A549 (cell line): ENCODE data around the gene CDCA3. TPM values are rescaled to one million over a fixed set of nuclear protein-coding genes. Genes with fewer than 3 reads are reported as not detected.

ENCODE experiments used
- ATAC-seq, 2 experiments: fragments of 200-7000 bp in 1 of 2; fragments of >200 bp in 1 of 2; cut with Nextera tagmentation in 1 of 2; cut with Tn5 transposase in 1 of 2; 3 replicates each; pipeline versions ENCODE4 v1.8.0 to v1.9.1; 2018 to 2020; ENCODE audit warnings: mild to moderate bottlenecking in 1 of 2, moderate library complexity in 1 of 2
- CTCF ChIA-PET: fragments of 300-600 bp; sonication (Branson Sonifier 250); formaldehyde crosslinking; extraction: SDS; loops from one replicate; lab custom pipeline; 2021; ENCODE audit warnings: antibody characterized with exemption, inconsistent platforms; lab: Yijun Ruan, JAX
- POLR2A ChIA-PET: fragments of 350-600 bp; formaldehyde crosslinking; extraction: SDS; loops from one replicate; lab custom pipeline; 2021; ENCODE audit warnings: antibody characterized with exemption, inconsistent platforms; lab: Yijun Ruan, JAX
- DNase-seq, 2 experiments: peaks; one replicate each; pipeline versions ENCODE4 v3.0.0 to v3.0.0-alpha.2; 2011 to 2016; ENCODE audit warnings: low read depth in 1 of 2, low spot score in 1 of 2
- FAIRE-seq: peaks from 2 replicates; lab custom pipeline; 2011; peaks lifted over from hg19 to GRCh38; lab: Jason Lieb, UNC
- H3K27ac ChIP-seq, 2 experiments: fragments of >200 bp; sonication (Bioruptor Twin); formaldehyde crosslinking; 3 replicates each; pipeline ENCODE4 v1.5.1; 2016 to 2017
- H3K4me1 ChIP-seq: fragments of >200 bp; sonication (Bioruptor Twin); formaldehyde crosslinking; 3 replicates; pipeline ENCODE4 v1.6.1; 2016
- H3K4me2 ChIP-seq: fragments of >200 bp; sonication (Bioruptor Twin); formaldehyde crosslinking; 3 replicates; pipeline ENCODE4 v1.6.1; 2016
- H3K4me3 ChIP-seq: fragments of >200 bp; sonication (Bioruptor Twin); formaldehyde crosslinking; 3 replicates; pipeline ENCODE4 v1.5.1; 2016
- H3K9me3 ChIP-seq: fragments of >200 bp; sonication (Bioruptor Twin); formaldehyde crosslinking; 3 replicates; pipeline ENCODE4 v1.6.1; 2016
- ATOH8 ChIP-seq: fragments of 250-450 bp; sonication (Bioruptor Pico); IDR thresholded peaks from 2 replicates; pipeline ENCODE4 v1.5.0; 2020; ENCODE audit warnings: low read depth, mild to moderate bottlenecking, moderate library complexity
- ELK1 ChIP-seq: fragments of 150-350 bp; IDR thresholded peaks from 2 replicates; pipeline ENCODE4 v1.6.1; 2014; ENCODE audit warnings: low read depth, mild to moderate bottlenecking, low read length
- FOSB ChIP-seq: fragments of 250-450 bp; sonication (Bioruptor Pico); IDR thresholded peaks from 2 replicates; pipeline ENCODE4 v1.5.0; 2020; ENCODE audit warnings: mild to moderate bottlenecking, moderate library complexity
- FOSL2 ChIP-seq, 2 experiments: fragments of 450-650 bp in 1 of 2; fragments of >200 bp in 1 of 2; sonication (Bioruptor Twin) in 1 of 2; formaldehyde crosslinking; IDR thresholded peaks; 2 replicates each; pipeline versions ENCODE4 v1.5.0 to v1.6.1; 2016 to 2020; ENCODE audit warnings: mild to moderate bottlenecking in 1 of 2, moderate library complexity in 1 of 2
- HDAC2 ChIP-seq: fragments of 200-600 bp; sonication (generic); IDR thresholded peaks from 2 replicates; pipeline ENCODE4 v1.6.1; 2016
- HOXA7 ChIP-seq: fragments of 250-450 bp; sonication (Bioruptor Pico); IDR thresholded peaks from 2 replicates; pipeline ENCODE4 v1.5.0; 2020; ENCODE audit warnings: mild to moderate bottlenecking, moderate library complexity
- KDM1A ChIP-seq: fragments of 200-600 bp; sonication (generic); IDR thresholded peaks from 2 replicates; pipeline ENCODE4 v1.6.1; 2016; ENCODE audit warnings: low read depth, mild to moderate bottlenecking
- MYC ChIP-seq: IDR thresholded peaks from 2 replicates; pipeline ENCODE4 v1.6.1; 2012; ENCODE audit warnings: mild to moderate bottlenecking, inconsistent platforms, low read length, improper control_type of control experiment, borderline replicate concordance
- NFE2L2 ChIP-seq: fragments of 150-350 bp; conservative IDR thresholded peaks from 2 replicates; pipeline ENCODE4 v1.6.1; 2014; ENCODE audit warnings: low read length
- NPAS2 ChIP-seq: fragments of 250-450 bp; sonication (Bioruptor Pico); IDR thresholded peaks from 2 replicates; pipeline ENCODE4 v1.8.0; 2022; ENCODE audit warnings: mild to moderate bottlenecking, moderate library complexity, borderline replicate concordance
- RAD21 ChIP-seq, 2 experiments: fragments of >200 bp in 1 of 2; sonication (Bioruptor Twin) in 1 of 2; formaldehyde crosslinking in 1 of 2; IDR thresholded peaks in 1 of 2; conservative IDR thresholded peaks in 1 of 2; 2 replicates in 1 of 2; 3 replicates in 1 of 2; pipeline ENCODE4 v1.6.1; 2012 to 2018; ENCODE audit warnings: inconsistent platforms in 1 of 2
- RARB ChIP-seq: fragments of 250-450 bp; sonication (Bioruptor Pico); IDR thresholded peaks from 2 replicates; pipeline ENCODE4 v1.8.0; 2021; ENCODE audit warnings: mild to moderate bottlenecking, moderate library complexity
- TFCP2L1 ChIP-seq: fragments of 250-450 bp; sonication (Bioruptor Pico); IDR thresholded peaks from 2 replicates; pipeline ENCODE4 v1.5.0; 2021; ENCODE audit warnings: mild to moderate bottlenecking
- TP53 ChIP-seq: fragments of 250-450 bp; sonication (Bioruptor Pico); IDR thresholded peaks from 2 replicates; pipeline ENCODE4 v1.5.0; 2021; ENCODE audit warnings: mild to moderate bottlenecking, moderate library complexity
- USF2 ChIP-seq: fragments of 450-650 bp; IDR thresholded peaks from 2 replicates; pipeline ENCODE4 v1.6.1; 2014; ENCODE audit warnings: antibody characterized with exemption
- ZC3H11A ChIP-seq: fragments of 450-650 bp; IDR thresholded peaks from 2 replicates; pipeline ENCODE4 v1.6.1; 2014; ENCODE audit warnings: antibody characterized with exemption, mild to moderate bottlenecking
- WGBS: methylation state at CpG from one replicate; pipeline ENCODE4 v1.1.6; 2017; ENCODE audit errors: missing lambda C conversion rate; 5-methylcytosine and 5-hydroxymethylcytosine counted together
- polyA plus RNA-seq, 4 experiments: library from polyadenylated mRNA; depleted of rRNA in 3 of 4; stranded (reverse); fragments of >200 nt; fragmentation: RNase III in 1 of 4; extraction: RNeasy Plus Mini Kit Qiagen cat#74134 plus additional on column Dnase treatment in 1 of 4; gene quantifications; 2 replicates in 3 of 4; 3 replicates in 1 of 4; pipeline ENCODE4 v1.2.3, GENCODE V29; 2011 to 2017

The CDCA3 gene
- polyA plus RNA-seq, 2 of the 4 experiments (the other 2 are of a cell fraction): 57.5 to 80.2 TPM

- no peak for DNase-seq
- FAIRE-seq: no peak
- CTCF ChIA-PET: interaction anchor here (1.1 to 29.8 kb wide), 8 partner anchors 11 to 94 kb away, joined by 3 to 306 read pairs (median 49); partner anchors contain the start of genes CD4, CDCA3, GNB3 and MLF2
- no peaks in the 10 kb centered on the region for H3K9me3 ChIP-seq
- no peak for ATAC-seq
- H3K4me3 ChIP-seq: no peak overlapping the region
- H3K4me1 ChIP-seq: peaks cover 19% of the 10 kb centered on the region
- whole genome bisulfite sequencing: 90% methylated on average over 12 of the region's 12 CpGs
- POLR2A ChIA-PET: no interaction called here
- TF ChIP-seq NPAS2 (CRISPR knock-in tag) (no peak), TP53 (CRISPR knock-in tag) (no peak), ATOH8 (CRISPR knock-in tag) (no peak), USF2 (no peak)
- no peak overlapping the region for H3K4me2 ChIP-seq
- no peak overlapping the region for H3K27ac ChIP-seq
These were observed 19.6 kb downstream of the CDCA3 start for GRCh38 chr12:6831450-6831995.

- ChIA-PET POLR2A (no interaction called here), CTCF (interaction anchor here (0.9 to 29.8 kb wide), 8 partner anchors 11 to 96 kb away, joined by 3 to 306 read pairs (median 4); partner anchors contain the start of genes CD4, GNB3 and MLF2)
- no peak overlapping the region for H3K27ac ChIP-seq
- FAIRE-seq (no peak), ATAC-seq (no peak), DNase-seq (no peak)
- no peak overlapping the region for H3K4me3 ChIP-seq
- no peaks in the 10 kb centered on the region for H3K9me3 ChIP-seq
- TF ChIP-seq ZC3H11A (no peak), RARB (CRISPR knock-in tag) (no peak), FOSL2 (IDR thresholded peaks at IDR 0.05) (no peak), FOSL2 (CRISPR knock-in tag; IDR thresholded peaks at IDR 0.05) (no peak), RAD21 (conservative IDR thresholded peaks at IDR 0.05 in 1 of 2, IDR thresholded peaks at IDR 0.05 in 1 of 2) (no peak), MYC (no peak), TFCP2L1 (CRISPR knock-in tag) (no peak), ATOH8 (CRISPR knock-in tag) (no peak), HDAC2 (no peak), NFE2L2 (no peak)
- WGBS: 91% methylated on average over 6 of the region's 6 CpGs
- H3K4me2 ChIP-seq: no peak overlapping the region
- H3K4me1 ChIP-seq: peaks cover 19% of the 10 kb centered on the region
These were observed 20.1 kb downstream of the CDCA3 start for GRCh38 chr12:6830999-6831398.

GRCh38 chr12:6830286-6830890, 20.7 kb downstream of the CDCA3 start:
- H3K9me3 ChIP-seq: no peaks in the 10 kb centered on the region
- ChIA-PET CTCF (interaction anchor here (0.9 to 29.8 kb wide), 9 partner anchors 12 to 95 kb away, joined by 3 to 306 read pairs (median 4); partner anchors contain the start of genes CD4, GNB3 and MLF2), POLR2A (interaction anchor here (1.5 kb wide), 1 partner anchor 21 kb away, joined by 7 read pairs; the partner anchor contains the start of genes CDCA3 and USP5)
- DNase-seq (no peak), ATAC-seq (no peak), FAIRE-seq (no peak)
- no peak for TF ChIP-seq ELK1
- TF ChIP-seq KDM1A: no peak
- no peak for TF ChIP-seq FOSB (CRISPR knock-in tag)
- no peak for TF ChIP-seq HOXA7 (CRISPR knock-in tag)
- no peak overlapping the region for H3K27ac ChIP-seq
- H3K4me2 ChIP-seq: no peak overlapping the region
- no peak overlapping the region for H3K4me3 ChIP-seq
- WGBS: 91% methylated on average over 9 of the region's 11 CpGs
- H3K4me1 ChIP-seq: peaks cover 19% of the 10 kb centered on the region
